OCI-LY7 (cell line): ENCODE measurements around the gene MTG2. TPM values are rescaled to one million over a fixed set of nuclear protein-coding genes. Genes with fewer than 3 reads are reported as not detected.

Experiments used
- BruUV-seq: library from RNA; stranded (reverse); fragments of 400-500 nt; replicated peaks from 2 replicates; lab custom pipeline; 2021; lab: Mats Ljungman, UMichigan
- CTCF ChIA-PET: fragments of 300-600 bp; sonication (Branson Sonifier 250); formaldehyde crosslinking; loops from one replicate; lab custom pipeline; 2022; ENCODE audit warnings: antibody characterized with exemption; ENCODE audit not compliant: unreplicated experiment; lab: Charles Lee
- POLR2A ChIA-PET: fragments of 300-600 bp; sonication (Branson Sonifier 250); formaldehyde crosslinking; loops from one replicate; lab custom pipeline; 2022; ENCODE audit warnings: antibody characterized with exemption; lab: Charles Lee
- DNase-seq: peaks from one replicate; pipeline ENCODE4 v3.0.0-alpha.2; 2015; ENCODE audit warnings: low spot score
- H2AFZ ChIP-seq: fragments of 200-600 bp; sonication (generic), shearing (Covaris generic); 2 replicates; pipeline ENCODE4 v1.6.1; 2014; ENCODE audit warnings: mild to moderate bottlenecking, antibody characterized with exemption, low read length, moderate library complexity
- H3K27ac ChIP-seq: fragments of 200-600 bp; sonication (generic); 2 replicates; pipeline ENCODE4 v1.5.1; 2014; ENCODE audit warnings: mixed run types, low read depth, mild to moderate bottlenecking, moderate library complexity, low read length, inconsistent platforms; ENCODE audit not compliant: poor library complexity, severe bottlenecking
- H3K36me3 ChIP-seq: fragments of 200-600 bp; sonication (generic); 2 replicates; pipeline ENCODE4 v1.6.1; 2014; ENCODE audit warnings: mild to moderate bottlenecking, antibody characterized with exemption, low read length, moderate library complexity, mixed read lengths; ENCODE audit not compliant: insufficient read depth
- H3K4me1 ChIP-seq: fragments of 200-600 bp; sonication (generic); 2 replicates; pipeline ENCODE4 v1.5.1; 2014; ENCODE audit warnings: mild to moderate bottlenecking, low read length; ENCODE audit not compliant: insufficient read depth, poor library complexity, severe bottlenecking
- H3K4me2 ChIP-seq: fragments of 200-600 bp; sonication (generic); 2 replicates; pipeline ENCODE4 v1.6.1; 2014; ENCODE audit warnings: mild to moderate bottlenecking, low read length
- H3K4me3 ChIP-seq: fragments of 200-600 bp; sonication (generic); 2 replicates; pipeline ENCODE4 v1.5.1; 2014; ENCODE audit warnings: mild to moderate bottlenecking, low read depth, low read length; ENCODE audit not compliant: poor library complexity, severe bottlenecking
- H3K79me2 ChIP-seq: fragments of 200-600 bp; sonication (generic); 2 replicates; pipeline ENCODE4 v1.6.1; 2016; ENCODE audit warnings: low read depth, mild to moderate bottlenecking, low read length, moderate library complexity, mixed read lengths; ENCODE audit not compliant: insufficient read depth
- H3K9me2 ChIP-seq: fragments of 200-600 bp; sonication (generic); 2 replicates; pipeline ENCODE4 v1.6.1; 2016; ENCODE audit warnings: mild to moderate bottlenecking, low read length, mixed read lengths; ENCODE audit not compliant: insufficient read depth
- H3K9me3 ChIP-seq: fragments of 200-600 bp; sonication (generic); 2 replicates; pipeline ENCODE4 v1.6.1; 2014; ENCODE audit warnings: mild to moderate bottlenecking, mixed run types, low read length, mixed read lengths
- H4K20me1 ChIP-seq: fragments of 200-600 bp; sonication (generic); 2 replicates; pipeline ENCODE4 v1.6.1; 2014; ENCODE audit warnings: mild to moderate bottlenecking, antibody characterized with exemption, low read length, moderate library complexity, mixed read lengths; ENCODE audit not compliant: insufficient read depth
- EZH2phosphoT487 ChIP-seq: fragments of 200-600 bp; sonication (generic); IDR thresholded peaks from 2 replicates; pipeline ENCODE4 v1.6.1; 2018; ENCODE audit warnings: low read depth, borderline replicate concordance, mild to moderate bottlenecking, mixed run types, antibody characterized with exemption, low read length, moderate library complexity, mixed read lengths
- intact Hi-C: fragments of 100-400 bp; cut with micrococcal nuclease; formaldehyde crosslinking; loops from one replicate; pipeline ENCODE4 v1.10.0; 2022; ENCODE audit not compliant: unreplicated experiment
- total RNA-seq, 2 experiments: library from RNA; depleted of rRNA in 1 of 2; stranded (reverse); fragments of >200 nt in 1 of 2; shearing (Covaris generic) in 1 of 2; gene quantifications; 2 replicates each; pipeline ENCODE4 v1.2.3, GENCODE V29; 2014 to 2022
- TF ChIP-seq, protein P1 (sequence below): fragments of 200-600 bp; sonication (generic); conservative IDR thresholded peaks from 2 replicates; pipeline ENCODE4 v1.5.1; 2014; ENCODE audit warnings: mild to moderate bottlenecking, antibody characterized with exemption, low read length, moderate library complexity, mixed read lengths

Gene MTG2
- total RNA-seq, 2 experiments from 2014 or later, result 24.1 to 37.5 TPM

DNA sequence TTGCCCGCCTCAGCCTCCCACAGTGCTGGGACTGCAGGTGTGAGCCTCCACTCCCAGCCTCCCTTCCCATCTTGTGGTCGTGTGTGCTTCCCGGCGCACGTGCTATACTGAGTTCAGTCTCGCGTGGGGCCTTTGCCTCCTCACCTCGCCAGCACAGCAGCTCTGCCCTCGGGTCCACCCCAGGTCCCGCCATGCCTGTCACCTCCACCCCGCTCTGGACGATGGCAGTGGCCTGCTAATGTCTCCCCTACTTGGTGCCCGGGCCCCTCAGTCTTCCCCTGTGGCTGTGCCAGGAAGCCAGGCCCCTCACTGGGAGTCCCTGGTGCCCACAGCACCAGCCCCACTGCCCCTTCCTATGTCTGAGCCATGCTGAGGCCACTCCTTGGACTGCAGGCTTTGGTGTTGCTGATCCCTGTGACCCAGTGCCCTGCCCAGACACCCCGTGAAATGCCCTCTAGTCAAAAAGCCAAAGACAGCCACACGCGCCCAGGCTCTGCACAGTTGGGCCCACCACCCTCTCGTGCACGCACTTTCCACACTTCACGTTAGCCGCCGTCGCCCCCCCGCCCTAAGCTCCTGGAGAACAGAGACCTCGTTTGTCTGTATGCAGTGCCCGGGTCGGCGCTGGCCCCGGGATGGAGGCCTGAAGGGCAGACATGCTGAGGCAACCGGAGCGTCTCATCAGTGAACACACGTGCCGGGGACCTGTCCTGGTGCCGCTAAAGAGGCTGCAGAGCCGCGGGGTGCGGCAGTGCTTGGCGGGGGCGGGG, 23.0 kb downstream of the MTG2 start:
- POLR2A ChIA-PET, result no interaction called here
- H3K9me2 ChIP-seq, result no peaks in the 10 kb centered on the region
- H2AFZ ChIP-seq, result no peak overlapping the region
- BruUV-seq, result no TSS peak
- no peak for DNase-seq
- CTCF ChIA-PET, result no interaction called here
- peaks cover 20% of the 10 kb centered on the region for H3K4me1 ChIP-seq
- H3K36me3 ChIP-seq, result peaks cover 26% of the 10 kb centered on the region
- no peaks in the 10 kb centered on the region for H3K79me2 ChIP-seq
- no peaks in the 10 kb centered on the region; the same call in 1 of the 2 replicates for H4K20me1 ChIP-seq
- intact Hi-C loops, result no loop called here
- H3K9me3 ChIP-seq, result no peaks in the 10 kb centered on the region
- no peak overlapping the region for H3K27ac ChIP-seq
- TF ChIP-seq EZH2phosphoT487, result no peak
- TF ChIP-seq, protein P1, sequence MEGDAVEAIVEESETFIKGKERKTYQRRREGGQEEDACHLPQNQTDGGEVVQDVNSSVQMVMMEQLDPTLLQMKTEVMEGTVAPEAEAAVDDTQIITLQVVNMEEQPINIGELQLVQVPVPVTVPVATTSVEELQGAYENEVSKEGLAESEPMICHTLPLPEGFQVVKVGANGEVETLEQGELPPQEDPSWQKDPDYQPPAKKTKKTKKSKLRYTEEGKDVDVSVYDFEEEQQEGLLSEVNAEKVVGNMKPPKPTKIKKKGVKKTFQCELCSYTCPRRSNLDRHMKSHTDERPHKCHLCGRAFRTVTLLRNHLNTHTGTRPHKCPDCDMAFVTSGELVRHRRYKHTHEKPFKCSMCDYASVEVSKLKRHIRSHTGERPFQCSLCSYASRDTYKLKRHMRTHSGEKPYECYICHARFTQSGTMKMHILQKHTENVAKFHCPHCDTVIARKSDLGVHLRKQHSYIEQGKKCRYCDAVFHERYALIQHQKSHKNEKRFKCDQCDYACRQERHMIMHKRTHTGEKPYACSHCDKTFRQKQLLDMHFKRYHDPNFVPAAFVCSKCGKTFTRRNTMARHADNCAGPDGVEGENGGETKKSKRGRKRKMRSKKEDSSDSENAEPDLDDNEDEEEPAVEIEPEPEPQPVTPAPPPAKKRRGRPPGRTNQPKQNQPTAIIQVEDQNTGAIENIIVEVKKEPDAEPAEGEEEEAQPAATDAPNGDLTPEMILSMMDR, result no peak
- H3K4me3 ChIP-seq, result no peak overlapping the region
- H3K4me2 ChIP-seq, result no peak overlapping the region

DNA sequence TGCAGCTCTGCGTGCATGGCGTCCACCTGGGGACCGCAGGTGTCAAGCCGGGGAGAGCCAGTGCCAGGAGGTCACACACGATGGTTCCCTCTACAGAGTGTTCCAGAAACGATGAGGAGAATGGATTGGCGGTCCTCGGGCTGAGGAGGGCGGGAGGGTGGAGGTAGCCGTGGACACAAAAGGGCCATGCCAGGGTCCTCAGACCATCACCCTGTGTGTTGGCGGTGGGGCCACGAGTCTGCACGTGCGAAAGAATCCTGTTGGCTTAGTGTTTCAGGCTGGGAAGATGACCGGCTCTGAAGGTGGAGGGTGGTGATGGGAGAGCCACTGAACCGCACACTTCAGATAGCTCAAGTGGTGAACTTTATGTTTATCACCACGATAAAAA, 23.6 kb downstream of the MTG2 start:
- POLR2A ChIA-PET, result no interaction called here
- no peaks in the 10 kb centered on the region for H3K79me2 ChIP-seq
- CTCF ChIA-PET, result no interaction called here
- H3K27ac ChIP-seq, result no peak overlapping the region
- H3K4me1 ChIP-seq, result peaks cover 14% of the 10 kb centered on the region
- no peak overlapping the region for H3K4me2 ChIP-seq
- no peak for TF ChIP-seq EZH2phosphoT487
- TF ChIP-seq, protein P1, result no peak
- H4K20me1 ChIP-seq, result no peaks in the 10 kb centered on the region; the same call in 1 of the 2 replicates
- no peaks in the 10 kb centered on the region for H3K9me3 ChIP-seq
- no TSS peak for BruUV-seq
- H3K4me3 ChIP-seq, result no peak overlapping the region
- intact Hi-C loops, result no loop called here
- peaks cover 20% of the 10 kb centered on the region for H3K36me3 ChIP-seq
- no peak overlapping the region for H2AFZ ChIP-seq
- no peaks in the 10 kb centered on the region for H3K9me2 ChIP-seq
- DNase-seq, result no peak

DNA sequence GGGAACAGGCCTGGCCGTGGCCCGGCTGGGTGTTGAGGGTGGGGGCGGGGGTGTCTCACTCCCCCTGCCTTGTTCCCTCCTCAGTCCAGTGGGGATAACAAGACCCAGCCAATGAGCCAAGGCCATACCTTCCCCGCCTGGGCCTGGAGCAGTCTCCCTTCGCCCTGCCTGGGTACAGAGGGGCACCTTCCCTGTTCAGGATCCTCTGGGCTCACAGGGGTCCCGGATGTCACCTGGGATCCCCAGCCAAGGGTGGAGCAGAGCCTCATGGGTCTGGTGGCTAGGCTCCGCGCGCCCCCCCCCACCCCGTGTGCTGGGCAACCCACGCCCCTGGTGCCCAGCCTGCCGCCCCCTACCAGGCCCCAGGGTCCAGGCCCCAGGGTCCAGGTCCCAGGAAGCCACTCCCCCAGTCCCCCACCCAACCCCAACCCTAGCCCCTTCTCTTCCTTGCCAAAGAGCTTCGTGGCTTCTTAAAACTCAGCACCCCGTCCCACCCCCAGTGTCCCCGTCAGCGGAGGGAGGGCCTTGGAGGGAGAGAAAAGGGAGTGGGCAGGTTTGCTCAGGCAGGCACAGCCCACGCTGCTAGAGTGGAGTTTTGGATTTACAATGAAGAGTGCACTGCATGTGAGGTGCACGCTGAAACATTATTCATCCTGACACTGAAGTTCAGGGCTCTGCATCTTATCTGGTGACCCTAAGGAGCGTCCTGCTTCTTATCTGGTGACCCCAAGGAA, 25.4 kb downstream of the MTG2 start:
- intact Hi-C loops, result no loop called here
- no TSS peak for BruUV-seq

More for the DNA sequence above, 25.4 kb downstream of the MTG2 start:
- Histone ChIP-seq H3K79me2 (no peaks in the 10 kb centered on the region), H3K4me2 (no peak overlapping the region), H3K9me2 (no peaks in the 10 kb centered on the region), H4K20me1 (no peaks in the 10 kb centered on the region; the same call in 1 of the 2 replicates), H3K27ac (no peak overlapping the region), H3K36me3 (peaks cover 5% of the 10 kb centered on the region; the same call in 1 of the 2 replicates), H3K9me3 (no peaks in the 10 kb centered on the region), H3K4me3 (no peak overlapping the region), H2AFZ (no peak overlapping the region), H3K4me1 (peaks cover 2% of the 10 kb centered on the region)
- TF ChIP-seq EZH2phosphoT487, result no peak
- TF ChIP-seq, protein P1, result no peak
- POLR2A ChIA-PET, result no interaction called here
- CTCF ChIA-PET, result no interaction called here
- no peak for DNase-seq
